ENCODE measurements around the gene FAM124A.

The FAM124A gene

GRCh38 chr13:51313619-51314018 is 91.4 kb downstream of the FAM124A start:
- DNase-seq, result no peak

GRCh38 chr13:51317262-51317661 is 95.1 kb downstream of the FAM124A start:
- DNase-seq, result no peak

DNA sequence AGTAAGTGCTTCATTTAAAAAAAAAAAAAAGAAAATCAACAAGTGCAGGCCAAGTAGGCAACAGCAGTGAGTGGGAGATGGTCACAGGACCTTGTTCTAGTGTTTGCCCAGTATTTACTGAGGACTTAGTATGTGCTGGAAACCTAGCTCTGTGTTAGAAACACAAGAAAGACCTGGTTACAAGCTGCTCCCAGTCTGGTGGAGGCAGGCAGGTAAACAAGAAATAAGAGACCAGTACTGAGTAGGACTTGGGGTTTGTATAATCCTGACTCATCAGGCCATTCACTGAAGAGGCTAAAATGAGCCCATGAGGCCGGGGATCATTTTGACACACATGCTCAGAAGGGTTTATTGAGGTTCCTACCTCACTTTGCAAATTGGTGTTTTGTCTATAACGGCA is 95.8 kb downstream of the FAM124A start:
- no peak for DNase-seq

GRCh38 chr13:51318876-51319275 is 96.7 kb downstream of the FAM124A start:
- DNase-seq, result no peak

DNA sequence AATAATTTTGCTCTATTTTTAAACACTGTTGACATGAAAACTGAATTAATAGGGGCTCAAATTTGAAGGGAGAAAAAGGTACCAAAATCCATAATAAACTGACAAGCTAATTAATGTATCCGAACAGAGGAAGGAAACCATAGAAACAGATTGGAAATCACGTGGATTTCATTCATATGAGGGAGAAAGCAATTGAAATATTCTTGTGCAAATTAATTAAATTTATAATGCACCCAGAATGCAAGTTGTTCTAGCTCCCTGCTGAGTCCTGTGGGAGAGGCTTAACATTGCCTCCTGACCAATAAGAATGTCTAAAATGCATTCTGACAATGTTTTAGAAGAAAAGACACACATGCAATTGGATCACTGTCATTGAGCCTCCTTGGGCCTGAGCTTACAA is 99.6 kb downstream of the FAM124A start:
- no peak for DNase-seq

GRCh38 chr13:51322826-51323225 is 100.6 kb downstream of the FAM124A start:
- DNase-seq, result no peak

GRCh38 chr13:51323824-51324511 is 101.8 kb downstream of the FAM124A start:
- no peak for DNase-seq

DNA sequence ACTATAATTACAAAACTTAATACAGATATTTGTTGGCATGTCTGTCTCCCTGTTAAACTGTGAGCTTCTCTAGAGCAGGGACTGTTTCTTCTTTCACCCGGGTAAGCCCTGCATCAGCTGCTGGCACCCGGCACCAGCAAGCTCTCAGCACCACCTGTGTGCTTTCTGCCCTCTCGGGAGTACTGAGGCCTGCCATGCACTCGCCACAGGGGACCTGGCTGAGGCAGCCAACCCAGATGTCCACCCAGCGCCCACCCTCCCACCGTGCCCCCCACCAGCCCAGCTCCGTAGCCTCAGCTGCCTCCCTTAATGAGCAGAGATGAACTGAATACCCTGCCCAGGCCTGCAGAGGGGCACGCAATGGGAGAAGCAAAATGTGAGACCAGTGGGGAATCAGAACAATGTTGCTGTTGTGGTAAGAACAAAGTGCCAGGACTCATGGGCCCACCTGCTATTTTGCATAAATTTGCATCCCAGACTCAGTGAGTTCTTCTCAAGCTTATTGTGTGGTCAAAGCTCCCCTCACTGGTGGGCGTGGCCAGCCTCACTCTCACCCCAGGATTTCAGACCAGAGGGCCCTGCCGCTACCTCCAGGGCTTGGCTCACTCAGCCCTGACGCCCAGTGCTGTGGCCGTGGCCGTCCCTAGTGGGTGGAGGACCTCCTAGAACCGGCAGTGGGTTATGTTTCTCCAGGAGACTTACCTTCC is 102.7 kb downstream of the FAM124A start:
- no peak for DNase-seq

GRCh38 chr13:51325837-51326236 is 103.6 kb downstream of the FAM124A start:
- no peak for DNase-seq

GRCh38 chr13:51326777-51327176 is 104.6 kb downstream of the FAM124A start:
- no peak for DNase-seq

DNA sequence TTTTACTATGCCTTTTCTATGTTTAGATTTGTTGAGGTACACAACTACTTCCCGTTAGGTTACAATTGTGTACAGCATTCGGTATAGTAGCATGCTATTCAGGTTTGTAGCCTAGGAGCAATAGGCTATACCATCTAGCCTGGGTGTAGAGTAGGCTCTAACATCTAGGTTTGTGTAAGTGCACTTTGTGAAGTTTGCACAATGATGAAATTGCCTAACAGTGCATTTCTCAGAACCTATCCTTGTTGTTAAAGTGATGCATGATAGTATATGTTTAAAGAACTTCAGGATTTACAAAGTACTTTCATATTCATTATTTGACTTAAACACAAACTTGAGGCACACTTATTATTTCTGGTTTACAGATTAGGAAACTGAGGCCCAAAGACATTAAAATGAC is 105.8 kb downstream of the FAM124A start:
- no peak for DNase-seq

GRCh38 chr13:51328488-51328887 is 106.3 kb downstream of the FAM124A start:
- DNase-seq, result no peak

- no peak for DNase-seq
Measured at GRCh38 chr13:51329606-51330005, 107.4 kb downstream of the FAM124A start.

- DNase-seq, result no peak
Measured at GRCh38 chr13:51330791-51331190, 108.6 kb downstream of the FAM124A start.

GRCh38 chr13:51331354-51331861 is 109.2 kb downstream of the FAM124A start:
- DNase-seq, result no peak

DNA sequence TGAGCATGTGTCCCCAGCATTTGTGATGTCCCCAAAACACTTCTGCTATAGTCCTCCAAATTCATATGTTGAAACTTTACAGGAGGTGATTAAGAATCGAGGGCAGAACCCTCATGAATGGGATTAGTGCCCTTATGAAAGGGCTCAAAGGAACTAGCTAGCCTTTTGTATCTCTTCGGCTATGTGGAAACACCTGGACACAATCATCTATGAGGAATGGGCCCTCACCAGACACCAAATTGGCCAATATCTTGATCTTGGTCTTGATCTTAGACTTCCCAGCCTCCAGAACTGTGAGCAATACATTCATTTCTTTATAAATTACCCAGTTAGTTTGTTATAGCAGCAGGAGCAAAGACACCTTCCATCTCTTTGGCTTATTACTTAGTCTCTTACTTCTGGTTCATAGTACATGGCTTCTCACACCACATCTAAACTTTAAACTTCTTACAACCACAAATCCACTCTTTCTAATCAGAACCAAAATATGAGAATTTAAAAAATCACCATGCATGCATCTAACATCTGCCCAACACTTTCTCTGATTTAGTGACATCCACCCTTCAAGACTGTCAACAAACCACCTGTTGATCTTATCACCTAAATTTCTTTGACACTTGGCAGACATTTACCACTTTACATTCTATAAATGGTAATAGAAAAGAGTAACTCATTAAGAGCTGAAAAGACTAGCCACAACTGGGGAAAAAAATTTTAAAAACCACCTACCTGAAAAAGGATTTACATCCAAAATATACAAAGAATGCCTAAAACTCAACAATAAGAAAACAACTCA is 110.6 kb downstream of the FAM124A start:
- no peak for DNase-seq

GRCh38 chr13:51333421-51333820 is 111.2 kb downstream of the FAM124A start:
- no peak for DNase-seq

- no peak for DNase-seq
Measured at GRCh38 chr13:51333826-51334225, 111.6 kb downstream of the FAM124A start.

All from activated naive CD4-positive, alpha-beta T cell treated with Interleukin-2 at 50 U/mL for 16 hours (primary cell).